HepG2 (cell line): Measurements from ENCODE around the gene INSR. TPM values are rescaled to one million over a fixed set of nuclear protein-coding genes. Genes with fewer than 3 reads are reported as not detected.

ENCODE experiments used
- ARHGAP35 ChIP-seq: sonication (generic); formaldehyde crosslinking; IDR thresholded peaks from 2 replicates; pipeline ENCODE4 v1.9.0; 2022; ENCODE audit warnings: mild to moderate bottlenecking, inconsistent platforms, moderate library complexity, missing genetic modification reagents, borderline replicate concordance
- ATF1 ChIP-seq: IDR thresholded peaks from 2 replicates; pipeline ENCODE4 v1.6.1; 2016; ENCODE audit warnings: mild to moderate bottlenecking, control low read depth
- FOXP1 ChIP-seq, 2 experiments: fragments of 450-650 bp in 1 of 2; IDR thresholded peaks; 2 replicates each; pipeline ENCODE4 v1.6.1; 2017 to 2018; ENCODE audit warnings: antibody characterized with exemption in 1 of 2
- HOXA7 ChIP-seq: sonication (generic); formaldehyde crosslinking; IDR thresholded peaks from 2 replicates; pipeline ENCODE4 v1.8.1; 2022; ENCODE audit warnings: mild to moderate bottlenecking, missing genetic modification reagents, moderate library complexity
- MEF2D ChIP-seq: sonication (generic); formaldehyde crosslinking; IDR thresholded peaks from 2 replicates; pipeline ENCODE4 v1.5.1; 2020; ENCODE audit warnings: mild to moderate bottlenecking, missing genetic modification reagents
- NONO ChIP-seq, 2 experiments: fragments of 450-650 bp in 1 of 2; sonication (generic) in 1 of 2; formaldehyde crosslinking in 1 of 2; IDR thresholded peaks in 1 of 2; conservative IDR thresholded peaks in 1 of 2; 2 replicates each; pipeline versions ENCODE4 v1.6.1 to v1.8.0; 2017 to 2022; ENCODE audit warnings: mild to moderate bottlenecking in 1 of 2, missing genetic modification reagents in 1 of 2, moderate library complexity in 1 of 2
- NR2F2 ChIP-seq: IDR thresholded peaks from 2 replicates; pipeline ENCODE4 v1.6.1; 2012; ENCODE audit warnings: low read depth, inconsistent platforms, borderline replicate concordance
- PCBP1 ChIP-seq: fragments of 200-400 bp; formaldehyde crosslinking; IDR thresholded peaks from 2 replicates; pipeline ENCODE4 v1.6.1; 2017; ENCODE audit warnings: mild to moderate bottlenecking, low read depth, low read length, borderline replicate concordance
- POGZ ChIP-seq: sonication (generic); formaldehyde crosslinking; IDR thresholded peaks from 2 replicates; pipeline ENCODE4 v1.4.0; 2020; ENCODE audit warnings: mild to moderate bottlenecking, missing genetic modification reagents
- ZBTB20 ChIP-seq: sonication (generic); formaldehyde crosslinking; IDR thresholded peaks from 2 replicates; pipeline ENCODE4 v1.8.1; 2023; ENCODE audit warnings: missing genetic modification reagents, low read depth, mild to moderate bottlenecking, borderline replicate concordance
- ZNF318 ChIP-seq: sonication (generic); formaldehyde crosslinking; IDR thresholded peaks from 2 replicates; pipeline ENCODE4 v1.4.0; 2020; ENCODE audit warnings: mild to moderate bottlenecking, missing genetic modification reagents
- ZNF329 ChIP-seq: sonication (generic); formaldehyde crosslinking; IDR thresholded peaks from 2 replicates; pipeline ENCODE4 v1.9.0; 2021; ENCODE audit warnings: low read depth, mild to moderate bottlenecking, missing genetic modification reagents
- ZNF580 ChIP-seq: IDR thresholded peaks from 2 replicates; pipeline ENCODE4 v1.6.1; 2016; ENCODE audit warnings: low read depth, borderline replicate concordance
- ZNF589 ChIP-seq: sonication (generic); formaldehyde crosslinking; conservative IDR thresholded peaks from 2 replicates; pipeline ENCODE4 v1.8.0; 2022; ENCODE audit warnings: mild to moderate bottlenecking, moderate library complexity, missing genetic modification reagents
- polyA plus RNA-seq, 8 experiments: library from polyadenylated mRNA; depleted of rRNA in 3 of 8; stranded (reverse) in 7 of 8; unstranded in 1 of 8; fragments of >200 nt; fragmentation: Illumina TruSeq in 4 of 8; extraction: Trizol in 4 of 8; gene quantifications; 2 replicates each; pipeline versions ENCODE4 v1.2.1 to v1.2.3, GENCODE V29; 2011 to 2016; ENCODE audit warnings: low read depth in 4 of 8, missing spikeins in 1 of 8, mixed read lengths in 1 of 8; ENCODE audit not compliant: insufficient read depth in 1 of 8
- total RNA-seq, 5 experiments: library from RNA; depleted of rRNA; stranded (reverse); fragments of >200 nt; fragmentation: Illumina TruSeq; extraction: Trizol; gene quantifications; 2 replicates each; pipeline ENCODE4 v1.2.3, GENCODE V29; 2016; ENCODE audit warnings: low read depth in 1 of 5
- TF ChIP-seq, protein P1 (sequence below): sonication (generic); formaldehyde crosslinking; IDR thresholded peaks from 2 replicates; pipeline ENCODE4 v1.4.0; 2020; ENCODE audit warnings: missing genetic modification reagents, borderline replicate concordance

INSR gene
- total and polyA plus RNA-seq, 2 of the 13 experiments (the other 11 are each of a cell fraction or from before 2014, with no cell fraction given) = 24.2 to 29.8 TPM

- TF ChIP-seq NONO (IDR thresholded peaks at IDR 0.05) = no peak
- no peak for TF ChIP-seq NONO (CRISPR knock-in tag; conservative IDR thresholded peaks at IDR 0.05)
- TF ChIP-seq ZNF318 (CRISPR knock-in tag) = no peak
- TF ChIP-seq PCBP1 = no peak
- TF ChIP-seq ZNF580 (CRISPR knock-in tag) = 0 out of 2 replicates have a peak, but pooled peaks have one; percentile 40
- TF ChIP-seq POGZ (CRISPR knock-in tag) = no peak
- no peak; the same call in 1 of the 2 replicates for TF ChIP-seq MEF2D (CRISPR knock-in tag)
- no peak for TF ChIP-seq ARHGAP35 (CRISPR knock-in tag)
- no peak for TF ChIP-seq NR2F2
- TF ChIP-seq ZNF329 (CRISPR knock-in tag) = no peak
- no peak for TF ChIP-seq HOXA7 (CRISPR knock-in tag)
- no peak for TF ChIP-seq FOXP1 (IDR thresholded peaks at IDR 0.05)
- no peak for TF ChIP-seq FOXP1 (CRISPR knock-in tag; IDR thresholded peaks at IDR 0.05)
- TF ChIP-seq ZBTB20 (CRISPR knock-in tag) = no peak
- TF ChIP-seq, protein P1, sequence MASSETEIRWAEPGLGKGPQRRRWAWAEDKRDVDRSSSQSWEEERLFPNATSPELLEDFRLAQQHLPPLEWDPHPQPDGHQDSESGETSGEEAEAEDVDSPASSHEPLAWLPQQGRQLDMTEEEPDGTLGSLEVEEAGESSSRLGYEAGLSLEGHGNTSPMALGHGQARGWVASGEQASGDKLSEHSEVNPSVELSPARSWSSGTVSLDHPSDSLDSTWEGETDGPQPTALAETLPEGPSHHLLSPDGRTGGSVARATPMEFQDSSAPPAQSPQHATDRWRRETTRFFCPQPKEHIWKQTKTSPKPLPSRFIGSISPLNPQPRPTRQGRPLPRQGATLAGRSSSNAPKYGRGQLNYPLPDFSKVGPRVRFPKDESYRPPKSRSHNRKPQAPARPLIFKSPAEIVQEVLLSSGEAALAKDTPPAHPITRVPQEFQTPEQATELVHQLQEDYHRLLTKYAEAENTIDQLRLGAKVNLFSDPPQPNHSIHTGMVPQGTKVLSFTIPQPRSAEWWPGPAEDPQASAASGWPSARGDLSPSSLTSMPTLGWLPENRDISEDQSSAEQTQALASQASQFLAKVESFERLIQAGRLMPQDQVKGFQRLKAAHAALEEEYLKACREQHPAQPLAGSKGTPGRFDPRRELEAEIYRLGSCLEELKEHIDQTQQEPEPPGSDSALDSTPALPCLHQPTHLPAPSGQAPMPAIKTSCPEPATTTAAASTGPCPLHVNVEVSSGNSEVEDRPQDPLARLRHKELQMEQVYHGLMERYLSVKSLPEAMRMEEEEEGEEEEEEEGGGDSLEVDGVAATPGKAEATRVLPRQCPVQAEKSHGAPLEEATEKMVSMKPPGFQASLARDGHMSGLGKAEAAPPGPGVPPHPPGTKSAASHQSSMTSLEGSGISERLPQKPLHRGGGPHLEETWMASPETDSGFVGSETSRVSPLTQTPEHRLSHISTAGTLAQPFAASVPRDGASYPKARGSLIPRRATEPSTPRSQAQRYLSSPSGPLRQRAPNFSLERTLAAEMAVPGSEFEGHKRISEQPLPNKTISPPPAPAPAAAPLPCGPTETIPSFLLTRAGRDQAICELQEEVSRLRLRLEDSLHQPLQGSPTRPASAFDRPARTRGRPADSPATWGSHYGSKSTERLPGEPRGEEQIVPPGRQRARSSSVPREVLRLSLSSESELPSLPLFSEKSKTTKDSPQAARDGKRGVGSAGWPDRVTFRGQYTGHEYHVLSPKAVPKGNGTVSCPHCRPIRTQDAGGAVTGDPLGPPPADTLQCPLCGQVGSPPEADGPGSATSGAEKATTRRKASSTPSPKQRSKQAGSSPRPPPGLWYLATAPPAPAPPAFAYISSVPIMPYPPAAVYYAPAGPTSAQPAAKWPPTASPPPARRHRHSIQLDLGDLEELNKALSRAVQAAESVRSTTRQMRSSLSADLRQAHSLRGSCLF = 0 out of 2 replicates have a peak, but pooled peaks have one; percentile 63
- TF ChIP-seq ATF1 (CRISPR knock-in tag) = no peak
- TF ChIP-seq ZNF589 (CRISPR knock-in tag) = no peak
Observed at GRCh38 chr19:7292950-7293761, 1.1 kb downstream of the INSR start (continued).
